ENCODE results near the gene KCNJ15.

The KCNJ15 gene

GRCh38 chr21:38297871-38298270, 41.1 kb downstream of the KCNJ15 start:
- H3K4me3 ChIP-seq (ENCODE audit: low read length), result no peak overlapping the region
- H3K36me3 ChIP-seq (ENCODE audit: control insufficient read depth, insufficient read depth, low read length), result no peaks in the 10 kb centered on the region
- peaks cover 2% of the 10 kb centered on the region for H3K4me1 ChIP-seq (ENCODE audit: control insufficient read depth, insufficient read depth, low read length)
- no peak overlapping the region for H3K9ac ChIP-seq (ENCODE audit: low read length)
- no peak overlapping the region for H3K27ac ChIP-seq (ENCODE audit: low read depth, low read length)
- no peaks in the 10 kb centered on the region for H3K27me3 ChIP-seq (ENCODE audit: control insufficient read depth, insufficient read depth, low read length)

GRCh38 chr21:38298832-38299231, 42.0 kb downstream of the KCNJ15 start:
- Histone ChIP-seq H3K9ac (ENCODE audit: low read length) (no peak overlapping the region), H3K4me3 (ENCODE audit: low read length) (no peak overlapping the region), H3K27me3 (ENCODE audit: control insufficient read depth, insufficient read depth, low read length) (no peaks in the 10 kb centered on the region), H3K36me3 (ENCODE audit: control insufficient read depth, insufficient read depth, low read length) (no peaks in the 10 kb centered on the region), H3K4me1 (ENCODE audit: control insufficient read depth, insufficient read depth, low read length) (peaks cover 2% of the 10 kb centered on the region), H3K27ac (ENCODE audit: low read depth, low read length) (no peak overlapping the region)

GRCh38 chr21:38299671-38300070, 42.9 kb downstream of the KCNJ15 start:
- no peaks in the 10 kb centered on the region for H3K36me3 ChIP-seq (ENCODE audit: control insufficient read depth, insufficient read depth, low read length)
- H3K4me3 ChIP-seq (ENCODE audit: low read length), result no peak overlapping the region
- H3K27me3 ChIP-seq (ENCODE audit: control insufficient read depth, insufficient read depth, low read length), result no peaks in the 10 kb centered on the region
- peaks cover 2% of the 10 kb centered on the region for H3K4me1 ChIP-seq (ENCODE audit: control insufficient read depth, insufficient read depth, low read length)
- no peak overlapping the region for H3K27ac ChIP-seq (ENCODE audit: low read depth, low read length)
- H3K9ac ChIP-seq (ENCODE audit: low read length), result no peak overlapping the region

- H3K27me3 ChIP-seq (ENCODE audit: control insufficient read depth, insufficient read depth, low read length), result no peaks in the 10 kb centered on the region
- H3K36me3 ChIP-seq (ENCODE audit: control insufficient read depth, insufficient read depth, low read length), result no peaks in the 10 kb centered on the region
- H3K4me1 ChIP-seq (ENCODE audit: control insufficient read depth, insufficient read depth, low read length), result peaks cover 2% of the 10 kb centered on the region
- H3K4me3 ChIP-seq (ENCODE audit: low read length), result no peak overlapping the region
- no peak overlapping the region for H3K9ac ChIP-seq (ENCODE audit: low read length)
- H3K27ac ChIP-seq (ENCODE audit: low read depth, low read length), result no peak overlapping the region
Measured at GRCh38 chr21:38300141-38300578, 43.4 kb downstream of the KCNJ15 start.

GRCh38 chr21:38301321-38302214, 44.8 kb downstream of the KCNJ15 start:
- H3K36me3 ChIP-seq (ENCODE audit: control insufficient read depth, insufficient read depth, low read length), result no peaks in the 10 kb centered on the region
- no peak overlapping the region for H3K27ac ChIP-seq (ENCODE audit: low read depth, low read length)
- H3K4me3 ChIP-seq (ENCODE audit: low read length), result no peak overlapping the region
- no peaks in the 10 kb centered on the region for H3K27me3 ChIP-seq (ENCODE audit: control insufficient read depth, insufficient read depth, low read length)
- peaks cover 2% of the 10 kb centered on the region for H3K4me1 ChIP-seq (ENCODE audit: control insufficient read depth, insufficient read depth, low read length)
- H3K9ac ChIP-seq (ENCODE audit: low read length), result no peak overlapping the region

GRCh38 chr21:38303300-38303699, 46.5 kb downstream of the KCNJ15 start:
- Histone ChIP-seq H3K4me3 (ENCODE audit: low read length) (no peak overlapping the region), H3K27ac (ENCODE audit: low read depth, low read length) (no peak overlapping the region), H3K4me1 (ENCODE audit: control insufficient read depth, insufficient read depth, low read length) (no peaks in the 10 kb centered on the region), H3K36me3 (ENCODE audit: control insufficient read depth, insufficient read depth, low read length) (no peaks in the 10 kb centered on the region), H3K27me3 (ENCODE audit: control insufficient read depth, insufficient read depth, low read length) (peaks cover under 1% of the 10 kb centered on the region), H3K9ac (ENCODE audit: low read length) (no peak overlapping the region)

- Histone ChIP-seq H3K27ac (ENCODE audit: low read depth, low read length) (no peak overlapping the region), H3K4me1 (ENCODE audit: control insufficient read depth, insufficient read depth, low read length) (no peaks in the 10 kb centered on the region), H3K36me3 (ENCODE audit: control insufficient read depth, insufficient read depth, low read length) (no peaks in the 10 kb centered on the region), H3K4me3 (ENCODE audit: low read length) (no peak overlapping the region), H3K27me3 (ENCODE audit: control insufficient read depth, insufficient read depth, low read length) (peaks cover 3% of the 10 kb centered on the region), H3K9ac (ENCODE audit: low read length) (no peak overlapping the region)
Measured at GRCh38 chr21:38306433-38307141, 49.8 kb downstream of the KCNJ15 start.

GRCh38 chr21:38307771-38308531, 51.2 kb downstream of the KCNJ15 start:
- Histone ChIP-seq H3K4me3 (ENCODE audit: low read length) (no peak overlapping the region), H3K9ac (ENCODE audit: low read length) (no peak overlapping the region), H3K36me3 (ENCODE audit: control insufficient read depth, insufficient read depth, low read length) (no peaks in the 10 kb centered on the region), H3K27ac (ENCODE audit: low read depth, low read length) (no peak overlapping the region), H3K4me1 (ENCODE audit: control insufficient read depth, insufficient read depth, low read length) (no peaks in the 10 kb centered on the region), H3K27me3 (ENCODE audit: control insufficient read depth, insufficient read depth, low read length) (peaks cover 3% of the 10 kb centered on the region)

- Histone ChIP-seq H3K27ac (ENCODE audit: low read depth, low read length) (no peak overlapping the region), H3K4me1 (ENCODE audit: control insufficient read depth, insufficient read depth, low read length) (no peaks in the 10 kb centered on the region), H3K27me3 (ENCODE audit: control insufficient read depth, insufficient read depth, low read length) (peaks cover 3% of the 10 kb centered on the region), H3K9ac (ENCODE audit: low read length) (no peak overlapping the region), H3K4me3 (ENCODE audit: low read length) (no peak overlapping the region), H3K36me3 (ENCODE audit: control insufficient read depth, insufficient read depth, low read length) (no peaks in the 10 kb centered on the region)
Measured at GRCh38 chr21:38308532-38309119, 51.8 kb downstream of the KCNJ15 start.

GRCh38 chr21:38310646-38311485, 54.1 kb downstream of the KCNJ15 start:
- no peak overlapping the region for H3K27ac ChIP-seq (ENCODE audit: low read depth, low read length)
- H3K4me1 ChIP-seq (ENCODE audit: control insufficient read depth, insufficient read depth, low read length), result no peaks in the 10 kb centered on the region
- H3K36me3 ChIP-seq (ENCODE audit: control insufficient read depth, insufficient read depth, low read length), result no peaks in the 10 kb centered on the region
- H3K9ac ChIP-seq (ENCODE audit: low read length), result no peak overlapping the region
- peaks cover 3% of the 10 kb centered on the region for H3K27me3 ChIP-seq (ENCODE audit: control insufficient read depth, insufficient read depth, low read length)
- H3K4me3 ChIP-seq (ENCODE audit: low read length), result no peak overlapping the region

- no peak overlapping the region for H3K4me3 ChIP-seq (ENCODE audit: low read length)
- H3K9ac ChIP-seq (ENCODE audit: low read length), result no peak overlapping the region
- peaks cover 3% of the 10 kb centered on the region for H3K27me3 ChIP-seq (ENCODE audit: control insufficient read depth, insufficient read depth, low read length)
- no peak overlapping the region for H3K27ac ChIP-seq (ENCODE audit: low read depth, low read length)
- no peaks in the 10 kb centered on the region for H3K4me1 ChIP-seq (ENCODE audit: control insufficient read depth, insufficient read depth, low read length)
- no peaks in the 10 kb centered on the region for H3K36me3 ChIP-seq (ENCODE audit: control insufficient read depth, insufficient read depth, low read length)
Measured at GRCh38 chr21:38311765-38312164, 55.0 kb downstream of the KCNJ15 start.

All from rectal smooth muscle tissue (tissue), 1 donor.